NCI-H526 (cell line): ENCODE measurements around the gene ADK.
"Not testable (repeated sequence)": the region's sequence is repeated elsewhere in the genome, so short reads cannot be mapped to it uniquely, and the experiment has no call there.

Source experiments
- DNase-seq, 2 experiments: peaks; one replicate each; lab custom pipeline; 2025; lab: John Stamatoyannopoulos, UW

The ADK gene

GRCh38 chr10:74150990-74151878 lies at the start of gene ADK:
ADK (plus strand) TSS chr10:74151221; CDS start chr10:74151279, 58 bp downstream.
- DNase-seq = peak; percentile 90 to 97

- peak in 1 of 2 experiments; percentile 6 for DNase-seq
Measured at GRCh38 chr10:74103560-74104258, 47.3 kb upstream of the ADK start.

GRCh38 chr10:74104480-74104879 lies 46.5 kb upstream of the ADK start:
- DNase-seq = no peak

GRCh38 chr10:74104996-74105395 lies 46.0 kb upstream of the ADK start:
- DNase-seq = no peak

- no peak for DNase-seq
Measured at GRCh38 chr10:74107391-74107790, 43.6 kb upstream of the ADK start.

GRCh38 chr10:74109452-74109851 lies 41.6 kb upstream of the ADK start:
- no peak for DNase-seq

- DNase-seq = no peak
Measured at GRCh38 chr10:74110120-74110519, 40.9 kb upstream of the ADK start.

- DNase-seq = no peak
Measured at GRCh38 chr10:74111799-74112198, 39.2 kb upstream of the ADK start.

- no peak for DNase-seq
Measured at GRCh38 chr10:74113546-74113945, 37.5 kb upstream of the ADK start.

GRCh38 chr10:74114041-74114448 lies 37.0 kb upstream of the ADK start:
- DNase-seq = no peak

GRCh38 chr10:74117738-74118137 lies 33.3 kb upstream of the ADK start:
- DNase-seq = no peak

GRCh38 chr10:74118804-74119203 lies 32.2 kb upstream of the ADK start:
- DNase-seq = no peak

- no peak for DNase-seq
Measured at GRCh38 chr10:74120911-74121310, 30.1 kb upstream of the ADK start.

GRCh38 chr10:74121368-74121767 lies 29.7 kb upstream of the ADK start:
- no peak for DNase-seq

- no peak for DNase-seq
Measured at GRCh38 chr10:74122060-74122459, 29.0 kb upstream of the ADK start.

GRCh38 chr10:74123081-74123480 lies 27.9 kb upstream of the ADK start:
- DNase-seq = no peak

- DNase-seq = no peak
Measured at GRCh38 chr10:74133923-74134820, 16.8 kb upstream of the ADK start.

- DNase-seq = no peak
Measured at GRCh38 chr10:74135452-74135851, 15.6 kb upstream of the ADK start.

GRCh38 chr10:74137992-74138391 lies 13.0 kb upstream of the ADK start:
- DNase-seq = no peak

- not testable (repeated sequence) for DNase-seq
Measured at GRCh38 chr10:74138596-74138995, 12.4 kb upstream of the ADK start.

GRCh38 chr10:74139981-74140380 lies 11.0 kb upstream of the ADK start:
- DNase-seq = no peak

- DNase-seq = no peak
Measured at GRCh38 chr10:74140553-74140952, 10.5 kb upstream of the ADK start.
